ENCODE measurements around the gene TCEAL5. TPM values are rescaled to one million over a fixed set of nuclear protein-coding genes. Genes with fewer than 3 reads are reported as not detected.
"Not testable (repeated sequence)": the region's sequence is repeated elsewhere in the genome, so short reads cannot be mapped to it uniquely, and the experiment has no call there.

TCEAL5 gene
- total RNA-seq = 6.9 TPM

- DNase-seq (ENCODE audit: low spot score in 2 of 2) (peak; percentile 12 to 41), FAIRE-seq (no peak)
Observed at GRCh38 chrX:103276581-103277002, at the start of gene TCEAL5. Gene TCEAL5 (minus strand): TSS chrX:103276750. CDS start chrX:103274563, 2,187 bp downstream.

DNA sequence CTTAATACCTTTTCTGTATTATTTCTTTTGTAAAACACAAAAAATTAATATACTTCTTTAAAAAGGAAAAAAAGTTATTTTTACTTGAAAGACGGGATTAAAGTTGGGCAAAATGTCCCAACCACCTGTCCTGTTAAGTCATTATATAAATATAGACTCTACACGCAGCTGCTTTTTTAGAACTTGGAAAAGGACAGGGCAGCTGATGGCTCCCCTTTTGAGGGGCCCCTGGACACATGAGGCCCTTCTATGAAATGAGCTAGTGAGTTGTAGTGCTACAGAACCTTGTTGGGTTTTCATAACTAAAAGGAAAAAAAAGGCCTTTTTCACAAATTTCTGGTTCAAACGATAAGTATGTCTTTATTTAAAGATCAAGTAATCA is 34.8 kb upstream of the TCEAL5 start:
- DNase-seq (ENCODE audit: low spot score in 2 of 2) (no peak), FAIRE-seq (no peak)

- DNase-seq (ENCODE audit: low spot score in 2 of 2) (peak; percentile 70 to 74), FAIRE-seq (no peak)
Observed at GRCh38 chrX:103310555-103311398, 34.2 kb upstream of the TCEAL5 start, which contains the start of gene BEX2. Gene BEX2 (minus strand): TSS chrX:103310990. CDS start chrX:103309976, 1,014 bp downstream.

- FAIRE-seq (no peak), DNase-seq (ENCODE audit: low spot score in 2 of 2) (no peak)
Observed at GRCh38 chrX:103309860-103310554, 33.5 kb upstream of the TCEAL5 start.

DNA sequence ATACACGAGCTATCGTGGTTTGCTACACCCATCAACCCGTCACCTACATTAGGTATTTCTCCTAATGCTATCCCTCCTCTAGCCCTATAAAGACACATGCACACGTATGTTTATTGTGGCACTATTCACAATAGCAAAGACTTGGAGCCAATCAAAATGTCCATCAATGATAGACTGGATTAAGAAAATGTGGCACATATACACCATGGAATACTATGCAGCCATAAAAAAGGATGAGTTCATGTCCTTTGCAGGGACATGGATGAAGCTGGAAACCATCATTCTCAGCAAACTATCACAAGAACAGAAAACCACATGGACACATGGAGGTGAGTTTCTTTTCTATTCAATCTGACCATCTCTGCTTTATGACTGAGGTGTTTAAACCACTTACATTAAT is 29.1 kb upstream of the TCEAL5 start:
- FAIRE-seq; DNase-seq (ENCODE audit: low spot score in 2 of 2): not testable (repeated sequence)

GRCh38 chrX:103304705-103305104 is 28.2 kb upstream of the TCEAL5 start:
- no peak for FAIRE-seq

GRCh38 chrX:103293118-103293517 is 16.6 kb upstream of the TCEAL5 start:
- DNase-seq (ENCODE audit: low spot score in 2 of 2) = no peak
- FAIRE-seq = no peak

More at GRCh38 chrX:103304705-103305104, 28.2 kb upstream of the TCEAL5 start:
- DNase-seq (ENCODE audit: low spot score in 2 of 2) = no peak

- FAIRE-seq (no peak), DNase-seq (ENCODE audit: low spot score in 2 of 2) (no peak)
Observed at GRCh38 chrX:103279624-103280023, 3.1 kb upstream of the TCEAL5 start.

DNA sequence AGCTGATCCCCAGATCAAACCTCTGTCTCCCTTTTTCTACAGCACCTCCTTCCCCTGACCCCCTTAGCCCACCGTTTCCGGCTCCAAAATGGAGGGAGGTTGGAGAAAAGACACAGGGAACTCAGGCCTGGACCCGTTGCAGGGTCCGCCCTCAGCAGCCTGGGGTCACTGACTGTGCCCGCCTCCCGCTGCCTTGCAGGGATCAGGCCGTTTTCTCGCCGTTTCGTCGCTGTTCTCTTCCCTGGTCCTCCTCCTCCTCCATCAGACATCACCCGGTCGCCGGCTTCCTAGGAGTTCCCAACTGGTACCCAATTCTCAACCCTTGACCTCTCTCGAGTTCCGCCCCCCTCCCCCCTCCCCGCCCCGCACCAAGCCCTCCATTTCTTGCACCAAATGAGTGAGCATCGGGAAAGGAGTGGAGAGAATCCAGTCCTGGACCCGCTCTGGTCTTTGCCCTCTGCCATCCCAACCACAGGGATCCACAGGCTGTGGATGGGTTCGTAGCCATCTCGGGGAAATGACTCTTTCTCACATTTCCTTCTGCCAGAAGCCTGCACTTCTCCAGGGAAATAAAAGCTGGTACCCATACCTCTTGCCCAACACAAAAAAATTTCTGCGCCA is 493 bp downstream of the TCEAL5 start:
- DNase-seq (ENCODE audit: low spot score in 2 of 2) = no peak
- no peak for FAIRE-seq

DNA sequence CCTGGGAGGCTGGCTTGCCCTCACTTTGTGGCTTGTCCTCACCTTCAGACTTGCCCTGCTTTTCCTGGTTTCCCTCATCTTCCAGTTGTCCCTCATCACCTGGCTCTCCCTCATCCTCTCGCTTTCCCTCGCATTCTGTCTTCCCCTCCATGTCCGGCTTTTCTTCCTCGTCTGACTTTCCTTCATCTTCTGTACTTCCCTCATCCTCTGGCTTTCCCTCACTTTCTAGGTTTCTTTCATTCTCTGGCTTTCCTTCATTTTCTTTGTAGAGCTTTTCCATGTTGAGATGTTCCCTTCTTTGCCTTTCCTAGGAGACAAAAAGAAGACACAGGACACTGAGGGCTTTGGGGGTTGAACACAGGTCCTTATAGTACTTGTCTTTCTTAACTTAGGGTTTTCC is 2.3 kb downstream of the TCEAL5 start:
- FAIRE-seq = no peak
- DNase-seq (ENCODE audit: low spot score in 2 of 2) = no peak

DNA sequence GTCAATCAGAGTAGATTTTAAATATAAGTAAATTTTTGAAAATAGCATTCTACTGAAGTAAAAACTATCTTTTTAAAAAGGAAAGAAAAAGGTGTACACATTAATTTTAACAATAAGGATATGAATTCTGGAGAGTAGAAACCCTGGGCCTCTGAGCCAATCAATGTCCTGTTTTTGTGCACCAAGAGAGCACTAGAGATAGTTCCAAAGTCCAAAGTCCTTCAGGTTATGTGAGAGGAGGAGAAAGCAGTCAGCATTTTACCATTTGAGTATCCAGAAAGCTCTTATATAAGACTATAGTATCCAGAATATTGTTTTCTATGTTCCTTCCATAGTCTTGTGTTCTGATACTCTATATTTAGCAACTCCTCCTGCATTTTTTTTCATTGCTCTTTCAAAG is 18.3 kb downstream of the TCEAL5 start:
- DNase-seq (ENCODE audit: low spot score in 2 of 2) = no peak
- no peak for FAIRE-seq

DNA sequence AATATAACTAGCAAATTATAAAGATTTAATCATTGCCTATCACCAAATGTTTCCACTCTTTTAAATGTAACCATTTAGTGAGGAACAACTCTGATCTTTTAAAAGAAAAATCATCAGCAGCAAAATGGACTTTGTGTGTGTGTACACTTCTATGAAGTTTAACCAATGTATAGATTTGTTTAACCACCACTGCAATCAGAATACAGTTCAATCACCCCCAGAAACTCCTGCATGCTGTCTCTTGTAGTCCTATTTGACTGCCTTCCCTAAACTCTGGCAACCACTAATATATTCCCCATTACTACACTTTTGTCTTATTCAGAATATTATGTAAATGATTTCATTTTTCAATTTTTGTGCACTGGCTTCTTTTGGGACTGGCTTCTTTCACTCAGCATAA is 19.9 kb downstream of the TCEAL5 start:
- no peak for FAIRE-seq
- DNase-seq (ENCODE audit: low spot score in 2 of 2) = no peak

GRCh38 chrX:103254921-103255493 is 21.5 kb downstream of the TCEAL5 start, which contains the start of gene TCEAL8:
Gene TCEAL8 (minus strand): TSS chrX:103255155. CDS start chrX:103253979, 1,176 bp downstream.
- DNase-seq (ENCODE audit: low spot score in 2 of 2) (peak; percentile 52 to 58), FAIRE-seq (no peak)

DNA sequence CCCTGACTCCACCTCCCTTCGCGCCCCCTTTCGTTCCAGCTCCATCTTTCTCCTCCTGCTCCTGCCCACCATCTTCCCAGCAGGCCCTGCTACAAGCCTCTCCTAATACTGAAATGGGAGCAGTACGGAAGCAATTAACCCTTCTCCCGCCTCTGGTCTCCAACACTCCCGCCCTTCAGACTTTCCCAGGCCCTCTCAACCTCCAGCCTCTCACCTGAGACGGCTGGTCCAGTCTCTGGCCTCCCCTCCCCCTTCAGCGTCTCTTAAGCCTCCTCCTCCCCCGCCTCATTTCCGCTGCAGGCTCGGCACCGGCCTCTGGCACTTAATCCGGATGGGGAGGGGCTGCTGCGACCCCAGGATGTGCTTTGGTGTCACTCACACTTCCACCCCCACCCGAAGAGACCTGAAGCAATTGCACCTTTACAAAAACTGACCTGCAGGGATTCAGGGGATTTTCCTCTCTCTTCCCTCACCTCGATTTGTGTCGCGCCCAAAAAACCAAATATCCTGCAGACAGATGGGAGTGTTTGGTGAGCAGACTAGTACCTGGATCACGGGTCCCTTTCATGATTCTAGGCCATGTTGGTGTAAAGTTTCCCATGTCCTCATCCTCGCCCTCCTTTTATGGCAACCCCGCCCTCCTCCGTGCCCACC is 22.3 kb downstream of the TCEAL5 start:
- DNase-seq (ENCODE audit: low spot score in 2 of 2) = no peak
- no peak for FAIRE-seq

GRCh38 chrX:103253608-103254007 is 22.9 kb downstream of the TCEAL5 start:
- FAIRE-seq (no peak), DNase-seq (ENCODE audit: low spot score in 2 of 2) (no peak)

- FAIRE-seq = no peak
Observed at GRCh38 chrX:103250977-103251376, 25.6 kb downstream of the TCEAL5 start.

GRCh38 chrX:103249805-103250204 is 26.7 kb downstream of the TCEAL5 start:
- FAIRE-seq = no peak
- DNase-seq (ENCODE audit: low spot score in 2 of 2) = no peak

More at GRCh38 chrX:103250977-103251376, 25.6 kb downstream of the TCEAL5 start:
- DNase-seq (ENCODE audit: low spot score in 2 of 2) = no peak

GRCh38 chrX:103248553-103248952 is 28.0 kb downstream of the TCEAL5 start:
- DNase-seq (ENCODE audit: low spot score in 2 of 2) = no peak
- no peak for FAIRE-seq

GRCh38 chrX:103240155-103240554 is 36.4 kb downstream of the TCEAL5 start:
- FAIRE-seq (no peak), DNase-seq (ENCODE audit: low spot score in 2 of 2) (no peak)

GRCh38 chrX:103236296-103236695 is 40.3 kb downstream of the TCEAL5 start:
- no peak for FAIRE-seq
- DNase-seq (ENCODE audit: low spot score in 2 of 2) = no peak
